G401.6 (cell line): ENCODE measurements around the gene OTUD5.
"Not testable (repeated sequence)": the region's sequence is repeated elsewhere in the genome, so short reads cannot be mapped to it uniquely, and the experiment has no call there.

Experiments
- FAIRE-seq: peaks from 2 replicates; lab custom pipeline; 2012; peaks lifted over from hg19 to GRCh38; lab: Jason Lieb, UNC

OTUD5 gene

GRCh38 chrX:48957477-48957826, at the start of gene OTUD5:
TSS of gene OTUD5 (minus strand) at chrX:48957607. CDS start at chrX:48957570, 37 bp downstream.
- no peak for FAIRE-seq

- FAIRE-seq: no peak
Observed at GRCh38 chrX:49003696-49004095, 46.3 kb upstream of the OTUD5 start.

GRCh38 chrX:49002091-49002935, 44.9 kb upstream of the OTUD5 start, which contains the start of gene GRIPAP1:
TSS of gene GRIPAP1 (minus strand) at chrX:49002264. CDS start at chrX:49002229, 35 bp downstream.
- peak; percentile 97 for FAIRE-seq

- no peak for FAIRE-seq
Observed at GRCh38 chrX:49001521-49002090, 44.2 kb upstream of the OTUD5 start.

- no peak for FAIRE-seq
Observed at GRCh38 chrX:49000636-49001035, 43.2 kb upstream of the OTUD5 start.

GRCh38 chrX:48999030-48999429, 41.6 kb upstream of the OTUD5 start:
- peak; percentile 30 for FAIRE-seq

- FAIRE-seq: no peak
Observed at GRCh38 chrX:48998391-48998790, 41.0 kb upstream of the OTUD5 start.

GRCh38 chrX:48997865-48998264, 40.5 kb upstream of the OTUD5 start:
- no peak for FAIRE-seq

GRCh38 chrX:48997455-48997854, 40.0 kb upstream of the OTUD5 start:
- no peak for FAIRE-seq

- no peak for FAIRE-seq
Observed at GRCh38 chrX:48996969-48997368, 39.6 kb upstream of the OTUD5 start.

GRCh38 chrX:48992341-48992740, 34.9 kb upstream of the OTUD5 start:
- FAIRE-seq: no peak

- no peak for FAIRE-seq
Observed at GRCh38 chrX:48989483-48989882, 32.1 kb upstream of the OTUD5 start.

- no peak for FAIRE-seq
Observed at GRCh38 chrX:48983896-48984295, 26.5 kb upstream of the OTUD5 start.

- no peak for FAIRE-seq
Observed at GRCh38 chrX:48983081-48983480, 25.7 kb upstream of the OTUD5 start.

GRCh38 chrX:48981178-48981577, 23.8 kb upstream of the OTUD5 start:
- no peak for FAIRE-seq

- not testable (repeated sequence) for FAIRE-seq
Observed at GRCh38 chrX:48980341-48980740, 22.9 kb upstream of the OTUD5 start.

GRCh38 chrX:48978226-48978625, 20.8 kb upstream of the OTUD5 start:
- no peak for FAIRE-seq

GRCh38 chrX:48976086-48976485, 18.7 kb upstream of the OTUD5 start:
- FAIRE-seq: no peak

GRCh38 chrX:48975541-48975940, 18.1 kb upstream of the OTUD5 start:
- FAIRE-seq: no peak

GRCh38 chrX:48975041-48975440, 17.6 kb upstream of the OTUD5 start:
- no peak for FAIRE-seq

- no peak for FAIRE-seq
Observed at GRCh38 chrX:48974574-48974973, 17.2 kb upstream of the OTUD5 start.

GRCh38 chrX:48974033-48974432, 16.6 kb upstream of the OTUD5 start:
- no peak for FAIRE-seq

GRCh38 chrX:48972220-48973164, 15.1 kb upstream of the OTUD5 start:
- peak; percentile 11 for FAIRE-seq
